ENCODE data around the gene LOXL3. TPM values are rescaled to one million over a fixed set of nuclear protein-coding genes. Genes with fewer than 3 reads are reported as not detected.

The LOXL3 gene
- total RNA-seq, 4 donors from 2014 or later, result 1.6 to 4.1 (median 3.0) TPM

DNA sequence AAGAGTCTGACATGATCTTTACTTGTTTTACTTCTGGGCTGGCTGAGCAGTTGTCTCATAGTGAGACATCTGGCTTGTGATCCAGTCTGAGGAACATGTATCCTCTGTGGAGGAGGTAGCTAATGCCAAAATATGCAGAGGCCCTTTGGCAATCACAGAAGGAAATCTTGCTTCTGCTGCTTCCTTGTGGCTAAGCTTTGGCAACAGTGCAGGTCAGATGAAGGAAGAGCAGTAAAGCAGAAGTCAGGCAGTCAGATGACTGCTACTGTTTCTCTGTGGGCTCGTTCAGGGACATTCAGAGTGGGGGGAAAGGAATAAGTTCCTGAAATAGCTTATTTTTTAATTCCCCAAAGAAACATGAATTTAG is 23.1 kb upstream of the LOXL3 start:
- H3K9me3 ChIP-seq, result no peaks in the 10 kb centered on the region
- H3K4me3 ChIP-seq, result no peak overlapping the region
- H3K27me3 ChIP-seq, result no peaks in the 10 kb centered on the region
- H3K4me1 ChIP-seq, result peaks cover 0 to 5% (median 0%) of the 10 kb centered on the region in 4 donors
- TF ChIP-seq EP300 (IDR thresholded peaks at IDR 0.05; ENCODE audit: low read depth), result no peak
- no peak for TF ChIP-seq POLR2AphosphoS5 (IDR thresholded peaks at IDR 0.05)
- TF ChIP-seq CTCF (IDR thresholded peaks at IDR 0.05), result no peak
- no peak for TF ChIP-seq POLR2A (IDR thresholded peaks at IDR 0.05)
- H3K36me3 ChIP-seq, result no peaks in the 10 kb centered on the region
- DNase-seq, result no peak
- peak overlapping the region; percentile 15 to 53 (median 36) for H3K27ac ChIP-seq
- in situ Hi-C loops (cut with MboI; ENCODE audit: low pct_ligation_motif_present in 1 of 4, low pct_unique_long_range_greater_than_20kb in 1 of 4, low sequenced_read_pairs in 3 of 4) (loop anchor here in 3 of 4 donors (5.0 to 25.0 kb wide), 2 partner anchors 75 to 90 kb away; partner anchors contain the start of genes CCDC142 (in 2 of the 3), LBX2 (in 2 of the 3) and TTC31 (in 2 of the 3)), intact Hi-C loops (cut with DNase I; ENCODE audit: low total_unique reads) (no loop called here)
- 14 to 25% methylated on average over 1 of the region's 1 CpG for WGBS, 2 donors (ENCODE audit: low coverage in 1 of 2)

DNA sequence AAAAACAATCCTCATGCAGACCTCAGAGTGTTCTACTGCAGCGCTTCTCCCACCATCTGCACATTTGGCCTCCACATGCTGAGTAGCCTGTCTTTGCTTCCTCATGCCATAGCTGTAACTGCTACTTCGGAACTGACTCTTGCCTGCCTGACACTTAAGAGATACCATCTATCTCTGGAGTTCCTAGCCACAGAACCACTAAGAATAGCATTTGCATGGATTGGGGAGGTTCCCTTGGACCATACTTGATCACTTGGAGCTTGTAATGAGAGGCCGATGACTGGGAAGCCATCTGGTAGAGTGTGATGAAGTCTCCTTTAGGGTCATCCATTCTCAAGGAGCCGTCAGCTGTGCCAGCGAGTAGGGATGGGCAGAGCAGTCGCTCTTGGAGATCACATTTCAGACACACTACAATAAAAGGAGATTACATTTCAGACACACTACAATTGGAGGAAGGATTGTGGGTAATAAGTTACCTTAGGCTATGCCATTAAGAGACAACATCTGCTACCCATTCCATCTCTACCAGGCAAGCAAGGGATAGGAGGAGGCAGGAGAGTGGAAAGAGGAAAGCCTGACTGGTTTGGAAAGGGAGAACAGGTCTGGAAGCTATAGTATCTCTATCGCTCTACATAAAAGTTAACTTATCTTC is 22.6 kb upstream of the LOXL3 start:
- TF ChIP-seq EP300 (IDR thresholded peaks at IDR 0.05; ENCODE audit: low read depth) (no peak), POLR2A (IDR thresholded peaks at IDR 0.05) (no peak), POLR2AphosphoS5 (IDR thresholded peaks at IDR 0.05) (no peak), CTCF (IDR thresholded peaks at IDR 0.05) (no peak)
- Histone ChIP-seq H3K27ac (peak overlapping the region in 3 of 4 donors; percentile 26 to 53 (median 44)), H3K4me1 (peaks cover 0 to 5% (median 0%) of the 10 kb centered on the region in 4 donors), H3K9me3 (no peaks in the 10 kb centered on the region), H3K27me3 (no peaks in the 10 kb centered on the region), H3K4me3 (no peak overlapping the region), H3K36me3 (no peaks in the 10 kb centered on the region)
- WGBS, 2 donors (ENCODE audit: low coverage in 1 of 2), result 84 to 85% methylated on average over 3 to 7 of the region's 7 CpGs
- in situ Hi-C loops (cut with MboI; ENCODE audit: low pct_ligation_motif_present in 1 of 4, low pct_unique_long_range_greater_than_20kb in 1 of 4, low sequenced_read_pairs in 3 of 4), result loop anchor here in 3 of 4 donors (5.0 to 25.0 kb wide), 2 partner anchors 74 to 89 kb away; partner anchors contain the start of genes CCDC142 (in 2 of the 3), LBX2 (in 2 of the 3) and TTC31 (in 2 of the 3)
- intact Hi-C loops (cut with DNase I; ENCODE audit: low total_unique reads), result no loop called here
- DNase-seq, result no peak

DNA sequence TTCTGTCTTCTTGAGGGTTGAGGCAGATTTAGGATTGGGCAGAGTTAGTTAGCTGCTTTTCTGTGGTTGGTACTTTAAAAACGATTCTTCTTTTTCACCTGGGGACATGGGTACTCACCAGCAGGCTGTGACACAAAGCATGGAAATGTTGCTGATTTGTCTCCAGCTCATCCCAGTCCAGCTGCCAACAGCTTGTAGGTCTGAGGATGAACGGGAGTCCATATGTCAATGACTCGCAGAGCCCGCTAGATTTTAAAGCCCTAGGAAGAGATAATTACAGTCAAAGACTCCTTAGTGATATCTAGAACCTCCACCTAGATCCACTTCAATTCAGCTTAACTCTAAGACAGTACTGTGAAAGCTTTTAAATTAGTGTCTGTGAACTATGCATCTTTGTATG is 21.6 kb upstream of the LOXL3 start:
- Histone ChIP-seq H3K4me1 (peaks cover 0 to 5% (median 0%) of the 10 kb centered on the region in 4 donors), H3K27ac (no peak overlapping the region), H3K36me3 (no peaks in the 10 kb centered on the region), H3K9me3 (no peaks in the 10 kb centered on the region), H3K27me3 (no peaks in the 10 kb centered on the region), H3K4me3 (no peak overlapping the region)
- WGBS, 2 donors (ENCODE audit: low coverage in 1 of 2), result 78 to 90% methylated on average over 4 of the region's 4 CpGs
- TF ChIP-seq POLR2A (IDR thresholded peaks at IDR 0.05), result no peak
- no peak for TF ChIP-seq CTCF (IDR thresholded peaks at IDR 0.05)
- no peak for TF ChIP-seq POLR2AphosphoS5 (IDR thresholded peaks at IDR 0.05)
- no peak for TF ChIP-seq EP300 (IDR thresholded peaks at IDR 0.05; ENCODE audit: low read depth)
- DNase-seq, result no peak
- intact Hi-C loops (cut with DNase I; ENCODE audit: low total_unique reads), result no loop called here
- in situ Hi-C loops (cut with MboI; ENCODE audit: low pct_ligation_motif_present in 1 of 4, low pct_unique_long_range_greater_than_20kb in 1 of 4, low sequenced_read_pairs in 3 of 4), result loop anchor here in 3 of 4 donors (5.0 to 25.0 kb wide), 2 partner anchors 73 to 88 kb away; partner anchors contain the start of genes CCDC142 (in 2 of the 3), LBX2 (in 2 of the 3) and TTC31 (in 2 of the 3)

DNA sequence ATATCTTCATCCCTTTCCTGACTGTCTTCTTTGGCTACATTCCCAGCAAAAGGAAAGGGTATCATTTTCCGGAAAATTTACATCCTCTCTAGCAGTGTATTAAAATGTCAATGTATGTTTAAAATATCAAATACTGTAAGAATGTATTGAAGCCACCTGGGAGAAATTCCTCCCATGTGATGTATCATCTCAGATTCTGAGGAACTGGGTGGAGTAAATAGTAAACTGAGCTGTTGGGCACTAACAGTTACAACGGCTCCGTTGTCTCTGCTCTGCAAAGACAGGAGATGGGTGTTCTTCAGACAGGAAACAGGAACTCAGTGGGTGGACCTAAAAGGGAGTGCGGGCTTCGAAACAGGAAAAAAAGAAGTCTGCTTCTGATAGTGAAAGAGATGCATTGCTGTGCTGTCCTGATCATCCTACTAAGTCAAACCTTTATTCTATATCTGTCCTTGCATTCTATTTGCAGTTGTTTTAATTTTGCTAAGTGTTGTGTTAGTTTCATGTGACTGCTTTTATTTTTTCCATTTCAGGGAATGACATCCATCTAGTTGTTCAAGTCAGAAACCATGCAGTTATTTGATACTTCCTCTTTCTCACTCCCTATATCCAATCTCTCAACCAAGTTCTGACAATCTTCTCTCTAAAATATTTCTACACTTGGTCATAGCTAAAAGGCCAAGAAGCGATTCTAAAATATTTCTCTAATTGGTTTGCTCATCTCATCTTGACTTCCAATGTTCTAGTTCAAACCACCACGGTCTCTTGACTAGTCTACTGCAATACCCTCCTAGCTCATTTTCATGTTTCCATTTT is 20.2 kb upstream of the LOXL3 start:
- DNase-seq, result no peak
- in situ Hi-C loops (cut with MboI; ENCODE audit: low pct_ligation_motif_present in 1 of 4, low pct_unique_long_range_greater_than_20kb in 1 of 4, low sequenced_read_pairs in 3 of 4), result no loop called here

More for the DNA sequence above, 20.2 kb upstream of the LOXL3 start:
- Histone ChIP-seq H3K4me1 (peaks cover 0 to 5% (median 0%) of the 10 kb centered on the region in 4 donors), H3K27ac (peak overlapping the region in 1 of 4 donors; percentile 1), H3K4me3 (no peak overlapping the region), H3K9me3 (no peaks in the 10 kb centered on the region), H3K27me3 (no peaks in the 10 kb centered on the region), H3K36me3 (no peaks in the 10 kb centered on the region)
- intact Hi-C loops (cut with DNase I; ENCODE audit: low total_unique reads), result no loop called here
- TF ChIP-seq CTCF (IDR thresholded peaks at IDR 0.05) (no peak), EP300 (IDR thresholded peaks at IDR 0.05; ENCODE audit: low read depth) (no peak), POLR2AphosphoS5 (IDR thresholded peaks at IDR 0.05) (no peak), POLR2A (IDR thresholded peaks at IDR 0.05) (no peak)
- WGBS, 2 donors (ENCODE audit: low coverage in 1 of 2), result 59 to 69% methylated on average over 3 to 7 of the region's 7 CpGs
